Lung (tissue), 12 donors: ENCODE results near the gene ZIC4. TPM values are rescaled to one million over a fixed set of nuclear protein-coding genes. Genes with fewer than 3 reads are reported as not detected.

ENCODE experiments used
- ATAC-seq: fragments of 200-7000 bp; cut with Tn5 transposase; one replicate; pipeline ENCODE4 v1.9.1; 2020; ENCODE audit warnings: moderate number of reproducible peaks; ENCODE audit not compliant: insufficient read depth, low FRiP score
- DNase-seq, 3 donors: peaks; one replicate each; pipeline ENCODE4 v3.0.0-alpha.2; 2013 to 2017
- H3K27ac ChIP-seq, 2 donors: one replicate each; pipeline ENCODE4 v1.5.1; 2013; ENCODE audit warnings: mild to moderate bottlenecking in 2 of 2, moderate library complexity in 2 of 2, control low read depth in 1 of 2, inconsistent platforms in 1 of 2, low read depth in 1 of 2, low read length in 1 of 2
- H3K27me3 ChIP-seq, 3 donors: one replicate each; pipeline ENCODE4 v1.5.1; 2013; ENCODE audit warnings: low read length in 2 of 3; ENCODE audit not compliant: control insufficient read depth in 3 of 3, insufficient read depth in 3 of 3
- H3K36me3 ChIP-seq, 4 donors: one replicate each; pipeline ENCODE4 v1.5.1; 2013; ENCODE audit warnings: low read length in 4 of 4, mild to moderate bottlenecking in 1 of 4, moderate library complexity in 1 of 4; ENCODE audit not compliant: control insufficient read depth in 4 of 4, insufficient read depth in 4 of 4
- H3K4me1 ChIP-seq, 5 donors: one replicate each; pipeline ENCODE4 v1.5.1; 2013; ENCODE audit warnings: low read length in 5 of 5, mild to moderate bottlenecking in 2 of 5, moderate library complexity in 1 of 5; ENCODE audit not compliant: control insufficient read depth in 5 of 5, insufficient read depth in 5 of 5
- H3K4me3 ChIP-seq: one replicate; pipeline ENCODE4 v1.5.1; 2013; ENCODE audit warnings: mild to moderate bottlenecking, control low read depth, moderate library complexity
- H3K9ac ChIP-seq, 2 donors: one replicate each; pipeline ENCODE4 v1.5.1; 2013; ENCODE audit warnings: low read length in 2 of 2, control low read depth in 1 of 2; ENCODE audit not compliant: insufficient read depth in 1 of 2
- H3K9me3 ChIP-seq, 4 donors: one replicate each; pipeline ENCODE4 v1.5.1; 2013; ENCODE audit warnings: low read length in 3 of 4, mild to moderate bottlenecking in 1 of 4, moderate library complexity in 1 of 4; ENCODE audit not compliant: control insufficient read depth in 4 of 4, insufficient read depth in 3 of 4
- CTCF ChIP-seq: IDR thresholded peaks from 2 replicates; pipeline ENCODE4 v1.5.1; 2012; ENCODE audit warnings: mild to moderate bottlenecking; ENCODE audit errors: control extremely low read depth, extremely low read depth
- WGBS, 2 donors: extraction: QIAGEN DNeasy Blood & Tissue Kit; methylation state at CpG; one replicate each; pipeline ENCODE4 v1.1.7; 2013; 5-methylcytosine and 5-hydroxymethylcytosine counted together
- polyA plus RNA-seq, 2 donors: library from polyadenylated mRNA; stranded (reverse); fragments of 200-250 nt; gene quantifications; one replicate each; pipeline ENCODE4 v1.2.1, GENCODE V29; 2013
- total RNA-seq, 2 donors: library from RNA; depleted of rRNA in 1 of 2; stranded (reverse); fragments of >200 nt in 1 of 2; gene quantifications; one replicate each; pipeline ENCODE4 v1.2.1, GENCODE V29; 2014 to 2021
- donor health status: control.
- donor health status: control.
- donor health status: Bipolar disorder and iron deficiency.
- donor health status: healthy.
- donor health status: DM: yes; HTN: yes; CAD: no.

The ZIC4 gene
- total and polyA plus RNA-seq, 4 donors = not detected

DNA sequence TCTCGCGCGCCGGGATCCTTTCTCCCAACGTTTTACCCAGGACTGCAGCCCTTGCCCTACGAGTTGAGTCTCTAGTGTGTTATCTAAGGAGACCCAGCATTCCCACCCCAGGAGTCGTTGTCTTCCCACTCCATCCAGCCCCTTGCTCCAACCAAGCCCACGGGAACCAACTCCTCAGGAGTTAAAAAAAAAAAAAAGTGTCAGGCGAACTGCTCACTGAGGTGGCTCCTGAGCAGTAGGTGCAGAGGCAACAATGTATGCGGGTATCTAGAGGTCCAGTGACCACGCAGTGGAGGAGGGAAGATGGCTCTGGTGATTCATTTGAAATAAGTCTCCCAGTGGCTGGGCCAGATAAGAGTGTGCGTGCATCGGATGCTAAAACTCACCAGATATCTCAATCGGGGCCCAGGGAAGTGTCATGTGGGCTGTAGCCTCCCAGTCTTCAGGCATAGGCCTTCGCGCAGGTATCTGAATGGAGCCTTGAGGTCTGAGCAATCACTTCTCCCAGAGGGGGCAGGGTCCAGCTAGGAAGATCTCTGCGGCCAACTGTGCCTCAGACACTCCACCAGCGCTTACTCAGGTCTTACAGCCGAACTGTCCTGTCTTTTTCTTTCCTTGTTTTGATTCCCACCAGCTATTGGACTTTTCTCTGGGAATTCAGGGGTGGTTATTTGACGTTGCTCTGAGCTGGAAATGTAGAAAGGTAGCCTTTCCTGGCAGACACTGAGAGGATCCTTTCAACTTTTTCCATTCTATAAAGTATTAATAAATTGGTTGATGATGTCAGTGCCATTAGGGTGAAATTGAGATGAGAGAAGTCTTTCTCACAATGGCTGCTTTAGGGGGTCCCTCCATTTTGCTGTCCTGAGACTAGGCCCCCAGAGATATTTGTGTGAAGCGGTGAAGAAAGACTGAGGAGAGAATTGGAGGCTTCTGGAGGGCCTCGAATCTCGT, 21.0 kb downstream of the ZIC4 start:
- TF ChIP-seq CTCF = no peak
- Histone ChIP-seq H3K4me1 (no peaks in the 10 kb centered on the region), H3K9ac (no peak overlapping the region), H3K4me3 (no peak overlapping the region), H3K36me3 (no peaks in the 10 kb centered on the region), H3K27ac (no peak overlapping the region), H3K9me3 (peaks cover 0 to 24% (median 0%) of the 10 kb centered on the region in 4 donors), H3K27me3 (peaks cover 19 to 100% (median 99%) of the 10 kb centered on the region in 3 donors)
- 9 to 12% methylated on average over 23 of the region's 23 CpGs for WGBS, 2 donors
- no peak for ATAC-seq
- no peak for DNase-seq

DNA sequence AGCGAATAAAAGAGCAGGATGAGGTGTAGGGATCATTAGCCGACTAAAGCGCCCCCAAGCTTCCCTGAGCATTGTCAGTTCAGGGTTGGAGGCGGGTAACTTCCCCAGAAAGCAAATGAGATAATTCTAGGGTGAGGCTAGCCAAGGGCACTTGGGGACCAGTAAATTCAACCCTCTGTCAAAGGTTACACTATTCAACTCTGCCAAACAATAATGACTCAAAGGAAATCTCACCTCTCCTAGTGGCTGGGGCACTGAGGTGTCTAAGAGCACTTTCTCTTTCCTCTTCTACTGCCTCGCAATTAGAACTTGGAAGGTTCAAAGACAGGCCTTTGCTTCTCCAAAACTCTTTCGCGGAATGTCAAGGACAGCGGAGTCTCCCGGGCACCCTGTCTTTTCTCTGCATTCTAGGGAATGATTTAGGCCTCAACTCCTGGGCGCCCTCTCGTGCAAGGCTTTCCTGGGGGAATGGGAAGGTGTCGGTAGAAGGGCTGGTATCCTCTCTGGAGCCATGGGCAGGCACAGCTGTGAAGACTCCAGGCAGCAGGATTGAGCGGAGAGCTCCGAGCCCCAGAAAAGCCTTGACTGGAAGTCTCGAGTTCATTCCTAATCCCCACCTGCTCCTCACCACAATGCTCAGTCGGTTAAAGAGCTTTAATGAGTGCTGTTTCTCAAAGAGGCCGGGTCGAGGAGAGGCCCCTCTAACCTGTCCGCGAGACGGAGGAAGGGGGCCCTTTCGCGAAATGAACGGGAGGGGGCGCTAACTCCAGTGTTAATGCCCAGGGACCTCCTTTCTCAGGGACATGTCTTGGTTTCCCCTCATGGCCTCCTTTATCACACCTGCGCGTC, 21.9 kb downstream of the ZIC4 start:
- DNase-seq (no peak), ATAC-seq (no peak)
- H3K9me3 ChIP-seq = peaks cover 0 to 28% (median 0%) of the 10 kb centered on the region in 4 donors
- H3K4me3 ChIP-seq = no peak overlapping the region
- peaks cover 22 to 100% (median 99%) of the 10 kb centered on the region in 3 donors for H3K27me3 ChIP-seq
- no peak overlapping the region for H3K9ac ChIP-seq
- no peaks in the 10 kb centered on the region for H3K4me1 ChIP-seq
- no peak for TF ChIP-seq CTCF
- no peaks in the 10 kb centered on the region for H3K36me3 ChIP-seq
- WGBS, 2 donors = 10 to 11% methylated on average over 27 of the region's 27 CpGs
- H3K27ac ChIP-seq = no peak overlapping the region

- no peaks in the 10 kb centered on the region for H3K36me3 ChIP-seq
- H3K4me3 ChIP-seq = no peak overlapping the region
- no peak overlapping the region for H3K27ac ChIP-seq
- no peak for DNase-seq
- no peak overlapping the region for H3K9ac ChIP-seq
- peaks cover 0 to 28% (median 0%) of the 10 kb centered on the region in 4 donors for H3K9me3 ChIP-seq
- 3 to 5% methylated on average over 6 of the region's 6 CpGs for WGBS, 2 donors
- no peak for ATAC-seq
- H3K4me1 ChIP-seq = no peaks in the 10 kb centered on the region
- no peak for TF ChIP-seq CTCF
- peaks cover 27 to 100% (median 99%) of the 10 kb centered on the region in 3 donors for H3K27me3 ChIP-seq
Measured at GRCh38 chr3:147383617-147384016, 22.7 kb downstream of the ZIC4 start.
